ENCODE results near the gene FBXO9.

DNA sequence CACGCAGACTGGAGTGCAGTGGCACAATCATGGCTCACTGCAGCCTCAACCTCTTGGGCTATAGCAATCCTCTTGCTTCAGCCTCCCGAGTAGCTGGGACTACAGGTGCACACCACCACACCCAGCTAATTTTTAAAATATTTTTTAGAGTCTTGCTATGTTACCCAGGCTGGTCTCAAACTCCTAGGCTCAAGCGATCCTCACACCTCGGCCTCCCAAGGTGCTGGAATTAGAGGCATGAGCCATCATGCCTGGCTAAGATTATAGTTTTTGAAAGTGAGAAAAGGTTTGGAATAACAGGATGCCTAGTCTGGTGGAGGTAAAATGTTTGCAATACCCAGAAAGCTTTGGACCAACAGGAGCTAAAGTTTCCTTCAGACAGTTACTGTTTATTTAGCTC lies 60.1 kb downstream of the FBXO9 start:
- TF ChIP-seq, protein P1, sequence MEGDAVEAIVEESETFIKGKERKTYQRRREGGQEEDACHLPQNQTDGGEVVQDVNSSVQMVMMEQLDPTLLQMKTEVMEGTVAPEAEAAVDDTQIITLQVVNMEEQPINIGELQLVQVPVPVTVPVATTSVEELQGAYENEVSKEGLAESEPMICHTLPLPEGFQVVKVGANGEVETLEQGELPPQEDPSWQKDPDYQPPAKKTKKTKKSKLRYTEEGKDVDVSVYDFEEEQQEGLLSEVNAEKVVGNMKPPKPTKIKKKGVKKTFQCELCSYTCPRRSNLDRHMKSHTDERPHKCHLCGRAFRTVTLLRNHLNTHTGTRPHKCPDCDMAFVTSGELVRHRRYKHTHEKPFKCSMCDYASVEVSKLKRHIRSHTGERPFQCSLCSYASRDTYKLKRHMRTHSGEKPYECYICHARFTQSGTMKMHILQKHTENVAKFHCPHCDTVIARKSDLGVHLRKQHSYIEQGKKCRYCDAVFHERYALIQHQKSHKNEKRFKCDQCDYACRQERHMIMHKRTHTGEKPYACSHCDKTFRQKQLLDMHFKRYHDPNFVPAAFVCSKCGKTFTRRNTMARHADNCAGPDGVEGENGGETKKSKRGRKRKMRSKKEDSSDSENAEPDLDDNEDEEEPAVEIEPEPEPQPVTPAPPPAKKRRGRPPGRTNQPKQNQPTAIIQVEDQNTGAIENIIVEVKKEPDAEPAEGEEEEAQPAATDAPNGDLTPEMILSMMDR (IDR thresholded peaks at IDR 0.05) = no peak
- TF ChIP-seq POLR2AphosphoS5 (IDR thresholded peaks at IDR 0.05) (no peak), POLR2A (IDR thresholded peaks at IDR 0.05) (no peak)
